Iris pigment epithelial cell (primary cell): ENCODE measurements around the gene HSPBAP1.
"Not testable (repeated sequence)": the region's sequence is repeated elsewhere in the genome, so short reads cannot be mapped to it uniquely, and the experiment has no call there.

Experiments used
- DNase-seq: peaks from one replicate; pipeline ENCODE4 v3.0.0-alpha.2; 2011; ENCODE audit warnings: low read depth

Gene HSPBAP1

GRCh38 chr3:122732682-122733525 lies 60.7 kb downstream of the HSPBAP1 start:
- not testable (repeated sequence) for DNase-seq

- DNase-seq = no peak
Measured at GRCh38 chr3:122730240-122730639, 63.4 kb downstream of the HSPBAP1 start.

- DNase-seq = no peak
Measured at GRCh38 chr3:122728756-122729514, 64.7 kb downstream of the HSPBAP1 start.

GRCh38 chr3:122728186-122728585 lies 65.4 kb downstream of the HSPBAP1 start:
- no peak for DNase-seq

- no peak for DNase-seq
Measured at GRCh38 chr3:122727766-122728165, 65.9 kb downstream of the HSPBAP1 start.

- DNase-seq = no peak
Measured at GRCh38 chr3:122727294-122727693, 66.3 kb downstream of the HSPBAP1 start.

GRCh38 chr3:122725106-122725505 lies 68.5 kb downstream of the HSPBAP1 start:
- no peak for DNase-seq

- no peak for DNase-seq
Measured at GRCh38 chr3:122719273-122719921, 74.2 kb downstream of the HSPBAP1 start.

- DNase-seq = no peak
Measured at GRCh38 chr3:122716667-122717066, 77.0 kb downstream of the HSPBAP1 start.

GRCh38 chr3:122714273-122714672 lies 79.4 kb downstream of the HSPBAP1 start:
- no peak for DNase-seq

GRCh38 chr3:122710616-122711251 lies 82.9 kb downstream of the HSPBAP1 start:
- not testable (repeated sequence) for DNase-seq

GRCh38 chr3:122705379-122705778 lies 88.3 kb downstream of the HSPBAP1 start:
- no peak for DNase-seq

GRCh38 chr3:122700193-122700592 lies 93.4 kb downstream of the HSPBAP1 start:
- DNase-seq = no peak

GRCh38 chr3:122697952-122698620 lies 95.5 kb downstream of the HSPBAP1 start:
- peak; percentile 51 for DNase-seq

GRCh38 chr3:122695927-122696561 lies 97.6 kb downstream of the HSPBAP1 start:
- DNase-seq = no peak

- no peak for DNase-seq
Measured at GRCh38 chr3:122694966-122695365, 98.7 kb downstream of the HSPBAP1 start.

- DNase-seq = no peak
Measured at GRCh38 chr3:122692674-122693073, 101.0 kb downstream of the HSPBAP1 start.

- peak; percentile 91 for DNase-seq
Measured at GRCh38 chr3:122691195-122691594, 102.4 kb downstream of the HSPBAP1 start.

- no peak for DNase-seq
Measured at GRCh38 chr3:122690096-122690495, 103.5 kb downstream of the HSPBAP1 start.
